ENCODE results near the gene SLC6A9. TPM values are rescaled to one million over a fixed set of nuclear protein-coding genes. Genes with fewer than 3 reads are reported as not detected.
A peak's percentile ranks its signal among the peaks of the same experiment; 100 is the strongest.

Gene SLC6A9
- total RNA-seq, 1 donor from 2014 or later = 2.1 TPM

- Mint-ChIP-seq H3K4me3 (ENCODE audit: low read depth) (peak overlapping the region; percentile 93), H3K27ac (peak overlapping the region; percentile 16), H3K9me3 (no peaks in the 10 kb centered on the region), H3K4me1 (ENCODE audit: low read depth) (peaks cover 26% of the 10 kb centered on the region), H3K27me3 (ENCODE audit: low read depth) (no peaks in the 10 kb centered on the region), H3K36me3 (ENCODE audit: low read depth) (peaks cover 36% of the 10 kb centered on the region)
- DNase-seq (ENCODE audit: low spot score) = no peak
- intact Hi-C loops (cut with micrococcal nuclease) = no loop called here
Measured at GRCh38 chr1:43970911-43971310, 60.4 kb downstream of the SLC6A9 start.

- H3K4me3 Mint-ChIP-seq (ENCODE audit: low read depth) = peak overlapping the region; percentile 93
- H3K27ac Mint-ChIP-seq = peak overlapping the region; percentile 64
- intact Hi-C loops (cut with micrococcal nuclease) = no loop called here
- peaks cover 24% of the 10 kb centered on the region for H3K4me1 Mint-ChIP-seq (ENCODE audit: low read depth)
- peaks cover 34% of the 10 kb centered on the region for H3K36me3 Mint-ChIP-seq (ENCODE audit: low read depth)
- DNase-seq (ENCODE audit: low spot score) = no peak
- H3K9me3 Mint-ChIP-seq = no peaks in the 10 kb centered on the region
- no peaks in the 10 kb centered on the region for H3K27me3 Mint-ChIP-seq (ENCODE audit: low read depth)
Measured at GRCh38 chr1:43970502-43970901, 60.8 kb downstream of the SLC6A9 start.

GRCh38 chr1:43969746-43970466, 61.4 kb downstream of the SLC6A9 start, which contains the start of gene DPH2:
TSS of gene DPH2 (plus strand) at chr1:43970010. CDS start at chr1:43970176, 166 bp downstream.
- DNase-seq (ENCODE audit: low spot score) = peak; percentile 89
- intact Hi-C loops (cut with micrococcal nuclease) = loop anchor here (1.0 kb wide), 1 partner anchor 24 kb away; the partner anchor contains the start of gene IPO13
- no peaks in the 10 kb centered on the region for H3K9me3 Mint-ChIP-seq
- peak within 1 kb of the TSS; percentile 64 for H3K27ac Mint-ChIP-seq
- H3K36me3 Mint-ChIP-seq (ENCODE audit: low read depth) = peaks cover 34% of the 10 kb centered on the region
- peak within 1 kb of the TSS; percentile 93 for H3K4me3 Mint-ChIP-seq (ENCODE audit: low read depth)
- H3K27me3 Mint-ChIP-seq (ENCODE audit: low read depth) = no peaks in the 10 kb centered on the region
- H3K4me1 Mint-ChIP-seq (ENCODE audit: low read depth) = peaks cover 24% of the 10 kb centered on the region

DNA sequence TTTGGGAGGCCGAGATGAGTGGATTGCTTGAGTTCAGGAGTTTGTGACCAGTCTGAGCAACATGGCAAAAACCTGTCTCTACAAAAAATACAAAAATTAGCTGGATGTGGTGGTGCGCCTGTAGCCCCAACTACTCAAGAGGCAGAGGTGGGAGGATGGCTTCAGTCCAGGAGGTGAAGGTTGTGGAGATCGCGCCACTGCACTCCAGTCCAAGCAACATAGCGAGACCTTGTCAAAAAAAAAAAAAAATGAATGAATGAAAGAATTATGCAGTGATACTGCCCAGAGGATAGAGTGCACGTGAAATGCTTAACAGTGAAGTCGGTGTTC, 61.9 kb downstream of the SLC6A9 start:
- intact Hi-C loops (cut with micrococcal nuclease) = loop anchor here (1.0 kb wide), 1 partner anchor 23 kb away; the partner anchor contains the start of gene IPO13
- no peaks in the 10 kb centered on the region for H3K27me3 Mint-ChIP-seq (ENCODE audit: low read depth)
- H3K4me3 Mint-ChIP-seq (ENCODE audit: low read depth) = peak overlapping the region; percentile 93
- H3K9me3 Mint-ChIP-seq = no peaks in the 10 kb centered on the region
- DNase-seq (ENCODE audit: low spot score) = no peak
- peaks cover 34% of the 10 kb centered on the region for H3K36me3 Mint-ChIP-seq (ENCODE audit: low read depth)
- H3K4me1 Mint-ChIP-seq (ENCODE audit: low read depth) = peaks cover 24% of the 10 kb centered on the region
- no peak overlapping the region for H3K27ac Mint-ChIP-seq

GRCh38 chr1:43968348-43968948, 62.8 kb downstream of the SLC6A9 start:
- H3K4me3 Mint-ChIP-seq (ENCODE audit: low read depth) = no peak overlapping the region
- peaks cover 25% of the 10 kb centered on the region for H3K36me3 Mint-ChIP-seq (ENCODE audit: low read depth)
- no peaks in the 10 kb centered on the region for H3K27me3 Mint-ChIP-seq (ENCODE audit: low read depth)
- H3K27ac Mint-ChIP-seq = no peak overlapping the region
- no peak for DNase-seq (ENCODE audit: low spot score)
- peaks cover 15% of the 10 kb centered on the region for H3K4me1 Mint-ChIP-seq (ENCODE audit: low read depth)
- intact Hi-C loops (cut with micrococcal nuclease) = no loop called here
- H3K9me3 Mint-ChIP-seq = no peaks in the 10 kb centered on the region

DNA sequence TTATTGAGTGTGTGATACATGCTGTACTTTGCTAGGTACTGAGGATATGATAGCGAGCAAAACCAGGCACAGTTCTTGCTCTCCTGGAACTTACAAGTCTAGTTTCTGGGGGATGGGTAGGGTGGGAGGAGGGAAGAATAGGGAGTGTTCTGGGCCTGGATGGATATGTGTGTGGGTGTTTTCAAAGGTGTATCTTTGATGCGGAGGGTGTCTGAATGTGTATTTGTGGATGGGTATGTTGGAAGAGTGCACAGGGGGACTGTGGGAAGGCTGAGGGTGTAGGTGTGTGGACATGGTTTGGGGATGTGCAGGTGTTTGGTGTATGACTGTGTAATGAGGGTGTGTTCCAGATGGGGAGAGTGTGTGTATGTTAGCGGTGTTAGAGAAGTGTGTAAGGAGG, 65.9 kb downstream of the SLC6A9 start:
- no peak overlapping the region for H3K27ac Mint-ChIP-seq
- intact Hi-C loops (cut with micrococcal nuclease) = no loop called here
- peaks cover 14% of the 10 kb centered on the region for H3K36me3 Mint-ChIP-seq (ENCODE audit: low read depth)
- H3K9me3 Mint-ChIP-seq = no peaks in the 10 kb centered on the region
- no peaks in the 10 kb centered on the region for H3K27me3 Mint-ChIP-seq (ENCODE audit: low read depth)
- no peak for DNase-seq (ENCODE audit: low spot score)
- H3K4me1 Mint-ChIP-seq (ENCODE audit: low read depth) = peaks cover 4% of the 10 kb centered on the region
- H3K4me3 Mint-ChIP-seq (ENCODE audit: low read depth) = no peak overlapping the region

DNA sequence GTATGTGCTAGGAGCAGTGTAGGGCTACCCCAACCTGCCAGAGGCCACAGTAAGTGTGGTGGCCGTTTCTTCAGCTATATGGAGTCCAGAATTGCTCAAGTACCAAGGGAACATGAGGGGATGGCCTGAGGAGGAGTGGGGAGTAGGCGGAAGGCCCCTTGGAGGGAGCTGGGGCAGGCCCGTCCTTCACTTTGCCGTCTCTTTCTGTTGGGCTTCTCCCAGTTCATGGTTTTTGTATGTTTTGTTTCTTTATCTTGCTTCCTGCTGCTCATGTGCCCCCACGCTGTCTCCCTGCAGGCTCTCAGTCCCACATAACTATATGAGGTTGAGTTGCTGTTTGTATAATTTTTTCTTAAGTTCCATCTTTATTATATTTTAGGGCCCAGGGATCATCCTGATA, 67.4 kb downstream of the SLC6A9 start:
- Mint-ChIP-seq H3K4me3 (ENCODE audit: low read depth) (no peak overlapping the region), H3K27me3 (ENCODE audit: low read depth) (no peaks in the 10 kb centered on the region), H3K36me3 (ENCODE audit: low read depth) (peaks cover 9% of the 10 kb centered on the region), H3K4me1 (ENCODE audit: low read depth) (no peaks in the 10 kb centered on the region), H3K9me3 (no peaks in the 10 kb centered on the region), H3K27ac (no peak overlapping the region)
- DNase-seq (ENCODE audit: low spot score) = no peak
- intact Hi-C loops (cut with micrococcal nuclease) = no loop called here

- no peak overlapping the region for H3K4me3 Mint-ChIP-seq (ENCODE audit: low read depth)
- H3K4me1 Mint-ChIP-seq (ENCODE audit: low read depth) = no peaks in the 10 kb centered on the region
- peaks cover 12% of the 10 kb centered on the region for H3K36me3 Mint-ChIP-seq (ENCODE audit: low read depth)
- H3K9me3 Mint-ChIP-seq = no peaks in the 10 kb centered on the region
- intact Hi-C loops (cut with micrococcal nuclease) = no loop called here
- H3K27ac Mint-ChIP-seq = no peak overlapping the region
- no peaks in the 10 kb centered on the region for H3K27me3 Mint-ChIP-seq (ENCODE audit: low read depth)
- DNase-seq (ENCODE audit: low spot score) = no peak
Measured at GRCh38 chr1:43963006-43963405, 68.3 kb downstream of the SLC6A9 start.

DNA sequence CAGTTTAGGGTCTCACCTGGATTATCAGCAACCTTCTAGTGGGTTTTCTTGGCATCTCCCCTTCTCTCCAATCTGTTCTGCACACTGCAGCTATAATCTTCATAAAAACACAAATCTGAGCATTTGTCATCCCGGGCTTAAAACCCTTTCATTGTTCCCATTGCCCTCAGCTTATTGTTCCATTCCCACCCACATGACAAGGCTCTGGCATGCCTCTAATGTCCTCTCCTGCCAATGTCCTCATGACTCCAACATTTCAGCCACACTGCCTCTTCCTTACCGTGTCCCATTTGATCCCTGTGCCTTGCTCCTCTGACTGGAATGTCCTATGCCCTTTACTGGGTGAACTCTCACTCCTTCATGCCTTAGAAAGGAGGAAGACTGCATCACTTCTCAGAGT, 68.9 kb downstream of the SLC6A9 start:
- Mint-ChIP-seq H3K27ac (no peak overlapping the region), H3K9me3 (no peaks in the 10 kb centered on the region), H3K36me3 (ENCODE audit: low read depth) (peaks cover 12% of the 10 kb centered on the region), H3K27me3 (ENCODE audit: low read depth) (no peaks in the 10 kb centered on the region), H3K4me1 (ENCODE audit: low read depth) (no peaks in the 10 kb centered on the region), H3K4me3 (ENCODE audit: low read depth) (no peak overlapping the region)
- intact Hi-C loops (cut with micrococcal nuclease) = no loop called here
- DNase-seq (ENCODE audit: low spot score) = no peak

GRCh38 chr1:43961692-43962091, 69.6 kb downstream of the SLC6A9 start:
- Mint-ChIP-seq H3K4me3 (ENCODE audit: low read depth) (no peak overlapping the region), H3K4me1 (ENCODE audit: low read depth) (no peaks in the 10 kb centered on the region), H3K27ac (no peak overlapping the region), H3K36me3 (ENCODE audit: low read depth) (peaks cover 12% of the 10 kb centered on the region), H3K27me3 (ENCODE audit: low read depth) (no peaks in the 10 kb centered on the region), H3K9me3 (no peaks in the 10 kb centered on the region)
- intact Hi-C loops (cut with micrococcal nuclease) = no loop called here
- no peak for DNase-seq (ENCODE audit: low spot score)

DNA sequence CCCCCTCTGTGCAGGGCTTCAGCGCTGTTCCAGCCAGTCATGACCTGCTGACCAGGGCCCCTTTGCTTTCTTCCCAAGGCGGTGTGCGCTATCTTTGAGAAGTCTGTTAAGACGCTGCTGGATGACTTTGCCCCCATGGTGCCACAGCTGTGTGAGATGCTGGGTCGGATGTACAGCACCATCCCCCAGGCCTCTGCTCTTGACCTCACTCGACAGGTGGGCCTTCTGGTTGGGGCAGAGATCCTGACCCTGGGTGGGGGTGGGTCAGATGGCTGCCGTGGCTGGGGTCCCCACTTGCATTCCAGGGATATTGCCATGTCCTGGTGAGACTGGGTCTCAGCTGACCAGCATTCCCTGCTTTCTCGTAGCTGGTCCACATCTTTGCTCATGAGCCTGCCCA, 70.5 kb downstream of the SLC6A9 start:
- no peaks in the 10 kb centered on the region for H3K27me3 Mint-ChIP-seq (ENCODE audit: low read depth)

GRCh38 chr1:43958351-43959255, 72.7 kb downstream of the SLC6A9 start:
- no peak for DNase-seq (ENCODE audit: low spot score)
- H3K36me3 Mint-ChIP-seq (ENCODE audit: low read depth) = peaks cover 12% of the 10 kb centered on the region
- H3K27ac Mint-ChIP-seq = no peak overlapping the region
- no peak overlapping the region for H3K4me3 Mint-ChIP-seq (ENCODE audit: low read depth)
- H3K4me1 Mint-ChIP-seq (ENCODE audit: low read depth) = no peaks in the 10 kb centered on the region
- no peaks in the 10 kb centered on the region for H3K27me3 Mint-ChIP-seq (ENCODE audit: low read depth)
- intact Hi-C loops (cut with micrococcal nuclease) = no loop called here
- no peaks in the 10 kb centered on the region for H3K9me3 Mint-ChIP-seq

More for the DNA sequence above, 70.5 kb downstream of the SLC6A9 start:
- H3K4me3 Mint-ChIP-seq (ENCODE audit: low read depth) = no peak overlapping the region
- no peaks in the 10 kb centered on the region for H3K4me1 Mint-ChIP-seq (ENCODE audit: low read depth)
- intact Hi-C loops (cut with micrococcal nuclease) = no loop called here
- no peaks in the 10 kb centered on the region for H3K9me3 Mint-ChIP-seq
- peaks cover 12% of the 10 kb centered on the region for H3K36me3 Mint-ChIP-seq (ENCODE audit: low read depth)
- no peak for DNase-seq (ENCODE audit: low spot score)
- H3K27ac Mint-ChIP-seq = no peak overlapping the region

All from activated T-helper 2 cell treated with anti-CD3 and anti-CD28 coated beads, Interferon-gamma antibody, Interleukin-2, Interleukin-4, amounts not matched to agents 10 μg/mL and 5 μg/mL and 100 μg/mL, durations not matched to agents 14 hours and 24 hours and 36 hours (primary cell).